ENCODE measurements around the gene WDR1.

Gene WDR1

DNA sequence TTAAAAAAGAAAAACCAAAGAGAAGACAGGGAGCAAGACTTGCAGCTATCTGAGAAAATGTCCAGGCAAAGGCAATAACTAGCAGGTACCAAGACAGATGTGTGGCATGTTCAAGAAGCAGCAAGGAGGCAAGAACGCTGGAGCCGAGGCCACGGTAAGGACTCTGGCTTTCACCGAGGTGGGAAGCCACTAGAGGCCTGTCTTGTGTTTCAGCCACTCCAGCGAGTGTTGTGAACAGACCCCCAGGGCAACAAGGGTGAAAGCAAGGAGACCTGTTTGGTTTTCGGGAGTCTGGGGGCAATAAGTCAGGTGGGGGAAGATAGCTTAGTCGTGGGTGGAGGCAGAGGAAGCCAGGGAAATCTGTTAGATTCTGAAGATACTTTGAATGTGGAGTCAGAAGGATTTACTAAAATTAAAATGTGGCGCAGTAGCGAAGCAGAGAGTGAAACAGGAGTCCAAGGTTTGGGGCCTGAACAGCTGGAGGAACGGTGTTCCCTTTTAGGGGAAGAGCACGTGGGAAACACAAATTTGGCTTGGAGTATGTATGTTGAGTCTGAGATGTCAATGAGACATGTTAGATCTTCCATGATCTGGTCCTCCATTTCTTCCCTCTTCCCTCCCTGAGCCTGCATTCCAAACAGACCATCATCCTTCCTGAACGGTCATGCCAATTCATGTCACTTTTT lies 3.1 kb downstream of the WDR1 start:
- no peak overlapping the region for H3K4me3 ChIP-seq (ENCODE audit: low read length)
- TF ChIP-seq ZNF274 (IDR thresholded peaks at IDR 0.05; ENCODE audit: low read depth, low read length) = no peak

GRCh38 chr4:10112658-10113284 lies 3.8 kb downstream of the WDR1 start:
- TF ChIP-seq ZNF274 (IDR thresholded peaks at IDR 0.05; ENCODE audit: low read depth, low read length) = no peak
- H3K4me3 ChIP-seq (ENCODE audit: low read length) = no peak overlapping the region

DNA sequence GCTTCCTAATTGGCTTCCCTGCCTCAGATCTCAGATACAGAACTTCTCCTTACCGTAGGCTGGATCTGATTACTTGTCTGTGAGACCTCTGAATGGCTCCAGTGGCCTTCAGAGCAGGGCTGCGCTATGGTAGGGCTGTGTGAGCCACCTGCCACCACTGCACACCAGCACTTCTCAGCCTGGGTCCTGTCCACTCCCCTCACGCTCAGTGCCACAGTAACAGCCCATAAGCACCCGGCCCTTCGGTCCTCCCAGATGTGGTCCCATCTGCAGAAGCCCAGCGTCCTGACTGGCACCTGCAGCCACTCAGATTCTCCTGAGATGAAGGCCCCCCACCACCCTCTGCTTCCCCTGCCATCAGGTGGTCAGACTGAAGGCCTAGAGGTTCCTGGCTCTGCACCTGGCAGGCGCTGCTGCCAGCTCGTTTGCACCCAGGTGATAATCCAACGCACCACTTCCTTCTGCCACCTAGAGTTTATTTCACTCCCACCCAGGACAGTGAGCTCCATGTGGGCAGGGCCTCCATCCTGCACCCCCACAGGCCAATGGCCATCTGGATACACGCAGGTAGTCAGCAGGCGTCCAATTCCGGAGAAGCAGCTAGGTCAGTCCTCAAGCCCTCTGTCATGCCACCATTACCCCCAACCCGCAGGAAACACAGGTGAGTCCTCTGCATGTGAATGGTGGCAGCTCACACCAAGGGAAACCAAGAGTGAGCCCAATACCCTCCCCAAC lies 5.4 kb downstream of the WDR1 start:
- no peak overlapping the region for H3K4me3 ChIP-seq (ENCODE audit: low read length)
- no peak for TF ChIP-seq ZNF274 (IDR thresholded peaks at IDR 0.05; ENCODE audit: low read depth, low read length)

GRCh38 chr4:10109995-10110670 lies 6.5 kb downstream of the WDR1 start:
- TF ChIP-seq ZNF274 (IDR thresholded peaks at IDR 0.05; ENCODE audit: low read depth, low read length) = no peak
- H3K4me3 ChIP-seq (ENCODE audit: low read length) = no peak overlapping the region

- H3K4me3 ChIP-seq (ENCODE audit: low read length) = no peak overlapping the region
- TF ChIP-seq ZNF274 (IDR thresholded peaks at IDR 0.05; ENCODE audit: low read depth, low read length) = no peak
Observed at GRCh38 chr4:10108818-10109783, 7.5 kb downstream of the WDR1 start.

- no peak for TF ChIP-seq ZNF274 (IDR thresholded peaks at IDR 0.05; ENCODE audit: low read depth, low read length)
Observed at GRCh38 chr4:10108391-10108790, 8.2 kb downstream of the WDR1 start.

GRCh38 chr4:10107111-10108091 lies 9.2 kb downstream of the WDR1 start:
- TF ChIP-seq ZNF274 (IDR thresholded peaks at IDR 0.05; ENCODE audit: low read depth, low read length) = no peak

More at GRCh38 chr4:10108391-10108790, 8.2 kb downstream of the WDR1 start:
- H3K4me3 ChIP-seq (ENCODE audit: low read length) = no peak overlapping the region

DNA sequence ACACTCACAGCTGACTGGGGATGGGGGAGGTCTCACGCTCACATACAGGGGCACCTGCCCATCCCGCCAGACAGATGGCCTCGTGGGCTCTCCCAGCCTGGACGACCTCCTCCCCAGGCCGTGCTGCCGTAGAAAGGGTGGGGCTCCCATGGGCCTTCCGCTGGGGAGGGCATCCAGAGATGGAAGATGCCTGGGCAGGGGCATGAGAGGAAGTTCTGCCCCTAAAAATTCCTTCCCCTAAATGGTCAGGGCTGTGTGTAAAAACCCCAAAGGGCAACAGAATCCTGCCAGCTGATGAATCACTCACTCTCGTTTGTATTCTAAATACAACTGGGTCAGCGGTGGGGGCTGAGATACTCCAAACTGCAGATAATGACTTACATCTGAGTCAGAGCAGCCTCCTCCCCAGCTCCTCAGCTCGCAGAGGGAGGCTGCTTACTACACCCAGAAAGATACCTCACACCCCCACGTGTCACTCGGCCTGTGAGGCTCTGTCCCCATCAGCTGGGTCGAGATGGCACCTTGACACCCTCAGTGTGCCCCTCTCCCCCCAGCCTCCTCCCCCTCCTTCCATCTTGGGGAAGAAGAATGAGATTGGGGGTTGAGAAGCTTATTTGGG lies 10.1 kb downstream of the WDR1 start:
- no peak overlapping the region for H3K4me3 ChIP-seq (ENCODE audit: low read length)
- TF ChIP-seq ZNF274 (IDR thresholded peaks at IDR 0.05; ENCODE audit: low read depth, low read length) = no peak

More at GRCh38 chr4:10107111-10108091, 9.2 kb downstream of the WDR1 start:
- H3K4me3 ChIP-seq (ENCODE audit: low read length) = no peak overlapping the region

- no peak for TF ChIP-seq ZNF274 (IDR thresholded peaks at IDR 0.05; ENCODE audit: low read depth, low read length)
Observed at GRCh38 chr4:10105920-10106319, 10.7 kb downstream of the WDR1 start.

GRCh38 chr4:10105421-10105820 lies 11.2 kb downstream of the WDR1 start:
- no peak for TF ChIP-seq ZNF274 (IDR thresholded peaks at IDR 0.05; ENCODE audit: low read depth, low read length)
- H3K4me3 ChIP-seq (ENCODE audit: low read length) = no peak overlapping the region

More at GRCh38 chr4:10105920-10106319, 10.7 kb downstream of the WDR1 start:
- H3K4me3 ChIP-seq (ENCODE audit: low read length) = no peak overlapping the region

DNA sequence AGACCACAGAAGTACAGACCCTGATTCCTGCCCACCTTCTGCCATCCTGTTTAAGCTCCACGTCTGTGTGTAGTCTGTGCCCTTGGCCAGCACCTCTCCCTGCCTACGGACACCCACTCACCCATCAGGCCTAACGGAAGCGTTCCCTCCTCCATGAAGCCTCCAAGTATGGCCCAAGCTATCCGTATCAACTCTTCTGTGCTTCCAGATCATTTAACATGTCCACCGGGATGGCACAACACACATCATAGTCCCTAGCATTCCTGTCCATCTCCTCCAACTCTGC lies 11.7 kb downstream of the WDR1 start:
- TF ChIP-seq ZNF274 (IDR thresholded peaks at IDR 0.05; ENCODE audit: low read depth, low read length) = no peak
- H3K4me3 ChIP-seq (ENCODE audit: low read length) = no peak overlapping the region
